Measurements from ENCODE around the gene DCBLD1.

DCBLD1 gene

DNA sequence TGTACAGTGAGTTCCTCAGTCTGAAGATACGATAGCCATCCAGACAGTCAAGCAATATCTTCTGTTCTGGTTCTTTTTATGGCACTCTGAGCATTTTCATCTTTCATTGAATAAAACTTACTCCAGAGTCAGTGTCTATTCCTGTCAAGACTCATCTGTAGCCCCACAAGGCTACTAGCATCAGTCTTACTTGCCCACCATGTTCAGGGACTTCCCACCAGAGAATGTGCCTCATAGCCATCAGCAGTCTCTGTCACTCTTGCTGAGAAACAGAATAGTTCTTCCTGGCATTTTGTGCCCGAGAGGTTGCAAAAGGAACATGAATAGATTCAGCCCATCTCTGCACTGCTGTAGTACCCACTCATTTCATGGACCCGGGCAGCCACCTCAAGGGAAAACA is 12.7 kb upstream of the DCBLD1 start:
- no peak for DNase-seq (ENCODE audit: low read depth in 1 of 2, low spot score in 1 of 2)

DNA sequence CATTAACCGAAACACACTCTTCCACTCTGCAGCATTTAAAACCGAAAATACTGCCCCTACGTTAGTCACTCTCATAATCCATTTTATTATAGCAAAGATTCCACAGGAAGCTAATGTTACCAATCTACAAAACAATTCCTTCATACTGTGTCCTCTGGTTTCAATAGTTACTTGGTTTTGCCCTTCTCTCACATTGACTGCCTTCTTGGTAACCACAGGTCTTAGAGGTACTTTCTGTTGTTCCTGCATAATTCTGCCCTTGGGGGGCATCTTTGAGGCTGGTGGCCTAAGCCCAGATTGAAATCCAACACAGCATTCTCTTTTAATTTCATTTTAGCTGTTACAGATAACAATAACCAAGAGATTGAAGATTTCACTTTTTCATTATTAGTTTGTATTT is 9.8 kb upstream of the DCBLD1 start:
- no peak for DNase-seq (ENCODE audit: low read depth in 1 of 2, low spot score in 1 of 2)

DNA sequence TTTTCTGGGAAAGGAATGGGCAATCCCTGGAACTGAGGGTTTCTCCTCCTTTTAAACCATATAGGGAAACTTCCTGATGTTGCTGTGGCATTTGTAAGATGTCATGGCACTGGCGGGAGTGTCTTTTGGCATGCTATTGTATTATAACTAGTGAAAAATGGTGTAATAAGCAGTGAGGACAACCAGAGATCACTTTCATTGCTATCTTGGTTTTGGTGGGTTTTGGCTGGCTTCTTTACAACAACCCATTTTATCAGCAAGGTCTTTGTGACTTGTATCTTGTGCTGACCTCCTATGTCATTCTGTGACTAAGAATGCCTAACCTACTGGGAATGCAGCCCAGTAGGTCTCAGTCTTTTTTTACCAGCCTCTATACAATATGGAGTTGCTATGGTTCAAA is 9.1 kb upstream of the DCBLD1 start:
- DNase-seq (ENCODE audit: low read depth in 1 of 2, low spot score in 1 of 2) = no peak

DNA sequence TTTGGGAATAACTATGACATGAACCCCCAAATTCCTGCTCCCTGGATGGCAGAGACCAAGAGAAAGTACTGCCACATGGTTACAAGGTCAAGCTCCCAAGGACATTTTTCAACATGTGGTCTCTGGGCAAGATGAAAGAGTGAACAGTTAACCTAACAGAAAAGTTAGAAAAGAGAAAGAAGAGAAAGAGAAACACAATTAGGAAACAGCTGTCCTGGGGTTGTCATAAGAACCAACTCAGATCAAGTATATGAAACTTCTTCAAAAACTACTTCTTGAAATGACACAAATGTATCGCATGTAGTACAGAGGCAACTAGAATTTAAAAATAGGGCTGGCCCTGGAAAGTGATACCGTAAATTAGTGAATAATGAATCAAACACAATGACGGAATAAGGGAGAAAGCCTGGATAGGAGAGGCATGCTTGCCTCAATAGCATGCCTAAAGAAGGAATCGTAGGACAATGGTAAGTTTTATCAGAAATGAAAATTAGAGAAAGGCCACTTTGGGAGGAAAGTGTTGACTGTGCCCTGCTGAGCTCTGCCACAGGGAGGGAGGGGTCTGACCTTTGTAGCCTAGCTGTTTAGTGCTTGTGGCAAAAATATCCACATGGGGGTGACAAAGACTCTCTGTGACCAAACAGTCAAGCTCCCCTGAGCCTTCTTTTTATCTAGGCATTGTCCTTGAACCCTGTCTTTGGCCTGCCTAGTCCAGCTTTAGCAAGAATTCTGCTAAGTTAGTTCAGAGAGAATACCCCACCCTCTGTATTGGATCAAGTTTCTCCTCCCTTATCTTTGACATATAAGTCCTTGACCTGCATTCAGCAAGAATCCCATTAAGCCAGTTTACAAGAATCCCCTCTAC is 4.3 kb upstream of the DCBLD1 start:
- DNase-seq (ENCODE audit: low read depth in 1 of 2, low spot score in 1 of 2) = no peak

DNA sequence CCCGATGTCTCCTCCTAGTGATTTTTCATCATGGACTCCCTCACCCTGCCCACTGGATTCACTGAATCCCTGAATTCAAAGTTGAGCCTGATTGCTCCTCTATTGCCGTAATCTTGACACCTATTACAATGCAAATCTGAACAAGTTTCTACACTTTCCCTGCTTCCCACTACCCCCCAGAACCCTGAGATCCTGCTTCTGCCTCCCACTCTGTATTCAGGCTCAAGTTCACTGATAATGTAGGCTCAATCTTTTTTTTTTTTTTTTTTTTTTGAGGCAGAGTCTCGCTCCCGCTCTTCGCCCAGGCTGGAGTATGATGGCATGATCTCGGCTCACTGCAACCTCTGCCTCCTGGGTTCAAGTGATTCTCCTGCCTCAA is 3.6 kb upstream of the DCBLD1 start:
- no peak for DNase-seq (ENCODE audit: low read depth in 1 of 2, low spot score in 1 of 2)

DNA sequence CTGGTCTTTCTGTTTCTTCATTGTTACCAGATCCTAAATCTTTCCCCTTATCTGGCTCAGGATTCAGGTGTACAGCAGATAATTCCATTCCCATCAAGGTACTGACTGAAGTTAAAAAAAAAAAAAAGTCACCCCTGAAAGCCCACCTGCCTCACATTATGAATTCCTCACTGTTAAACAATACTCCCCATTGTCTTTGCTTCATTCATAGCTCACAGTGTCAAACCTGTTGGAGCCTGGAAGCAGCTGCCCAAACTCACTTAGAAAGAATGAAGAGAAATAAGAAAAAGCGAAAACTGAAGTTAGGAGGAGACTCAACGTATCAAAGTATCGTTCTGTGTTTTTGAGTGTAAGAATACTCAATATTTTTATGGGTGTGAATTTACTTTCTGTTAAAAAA is 1.8 kb upstream of the DCBLD1 start:
- DNase-seq (ENCODE audit: low read depth in 1 of 2, low spot score in 1 of 2) = no peak

DNA sequence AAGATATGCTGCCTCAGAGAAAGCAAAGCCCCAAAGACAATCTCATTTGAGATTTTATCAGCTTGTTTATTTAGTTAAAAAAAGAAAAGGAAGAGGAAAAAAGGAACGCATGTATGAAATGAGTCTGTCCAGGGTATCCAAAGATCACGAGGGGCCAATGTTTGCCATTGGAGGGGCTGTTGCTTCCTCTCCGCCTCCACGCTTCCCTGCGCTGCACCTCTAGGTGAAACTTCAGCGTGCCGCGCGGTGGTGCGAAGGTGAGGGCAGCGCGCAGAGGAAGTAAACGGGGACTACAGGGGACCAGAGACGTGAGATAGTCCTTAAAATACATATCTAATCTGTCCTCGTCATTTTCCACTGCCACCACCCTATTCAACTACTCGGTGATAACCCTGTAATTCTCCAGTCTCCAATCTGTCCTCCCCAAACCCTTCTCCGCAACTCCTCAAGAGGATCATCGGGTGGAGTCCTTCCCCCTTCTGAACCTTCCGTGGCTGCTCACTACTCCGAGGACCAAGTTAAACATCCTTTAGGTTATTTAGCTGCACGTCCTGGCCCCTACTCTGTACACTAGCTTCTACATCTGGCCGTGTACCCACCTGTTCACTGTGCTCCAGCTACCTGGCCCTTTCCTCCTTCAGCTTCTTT is 1.1 kb upstream of the DCBLD1 start:
- no peak for DNase-seq (ENCODE audit: low read depth in 1 of 2, low spot score in 1 of 2)

DNA sequence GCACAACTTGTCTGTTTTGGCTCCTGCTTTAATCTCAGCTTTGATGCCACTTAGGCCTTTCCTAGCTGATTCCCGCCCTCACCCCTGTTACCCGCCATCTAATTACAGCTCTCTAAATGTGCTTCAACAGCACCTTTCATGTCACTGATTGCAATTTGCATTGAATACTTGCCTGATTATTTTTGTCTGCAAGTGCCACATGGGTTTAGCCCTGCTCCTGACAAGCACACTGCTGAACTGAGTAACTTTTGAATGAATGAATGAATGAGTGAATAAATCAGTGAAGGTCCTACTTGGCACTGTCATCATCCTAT is 591 bp upstream of the DCBLD1 start:
- DNase-seq (ENCODE audit: low read depth in 1 of 2, low spot score in 1 of 2) = no peak

DNA sequence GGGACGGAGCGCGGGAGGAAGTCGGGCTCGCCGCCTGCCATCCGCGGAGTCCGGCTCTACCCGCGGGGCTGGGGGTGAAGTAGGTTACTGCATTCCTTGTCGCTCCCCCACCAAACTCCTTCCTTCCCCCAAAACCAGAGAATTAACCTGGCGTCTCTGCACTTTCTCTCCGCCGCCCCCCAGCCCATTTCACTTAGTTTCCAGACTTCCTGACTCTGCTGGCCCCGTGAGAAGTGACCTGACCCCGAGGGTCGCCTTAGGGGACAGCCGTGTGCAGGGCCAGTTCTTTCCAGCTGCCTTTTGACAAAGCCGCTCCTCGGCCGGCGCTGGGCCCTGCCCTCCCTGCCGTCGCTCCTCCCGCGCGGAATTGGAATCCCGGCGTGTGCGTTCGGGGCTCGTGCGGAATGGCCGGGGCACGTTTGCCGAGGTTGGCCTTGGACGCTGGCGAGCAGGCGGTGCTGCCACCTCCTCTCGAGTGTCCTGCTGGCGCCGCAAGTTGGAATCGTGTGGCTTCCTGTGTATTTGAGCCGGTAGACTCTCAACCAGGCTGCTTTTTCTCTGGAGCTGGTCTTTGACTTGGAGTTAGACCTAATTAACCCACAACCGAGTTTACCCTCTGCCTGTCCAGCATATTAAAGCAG is 650 bp downstream of the DCBLD1 start:
- DNase-seq (ENCODE audit: low read depth in 1 of 2, low spot score in 1 of 2) = no peak

DNA sequence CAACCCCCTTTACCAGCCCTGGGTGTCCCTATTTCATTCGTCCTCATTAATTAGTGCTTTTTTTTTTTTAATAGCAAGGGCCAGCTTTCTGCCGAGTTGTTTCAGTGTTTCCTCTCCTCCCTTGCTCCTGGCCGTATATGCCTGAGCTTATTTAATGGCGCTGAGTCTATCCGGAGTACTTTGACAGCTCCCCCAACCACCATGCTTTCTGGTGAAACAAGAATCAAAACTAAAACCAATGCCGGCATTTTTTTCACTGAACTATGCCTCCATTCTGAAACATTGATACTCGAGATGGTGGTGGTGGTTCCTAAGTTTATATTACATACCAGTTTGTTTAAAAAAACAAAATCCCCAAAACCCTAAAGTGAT is 1.2 kb downstream of the DCBLD1 start:
- no peak for DNase-seq (ENCODE audit: low read depth in 1 of 2, low spot score in 1 of 2)

DNA sequence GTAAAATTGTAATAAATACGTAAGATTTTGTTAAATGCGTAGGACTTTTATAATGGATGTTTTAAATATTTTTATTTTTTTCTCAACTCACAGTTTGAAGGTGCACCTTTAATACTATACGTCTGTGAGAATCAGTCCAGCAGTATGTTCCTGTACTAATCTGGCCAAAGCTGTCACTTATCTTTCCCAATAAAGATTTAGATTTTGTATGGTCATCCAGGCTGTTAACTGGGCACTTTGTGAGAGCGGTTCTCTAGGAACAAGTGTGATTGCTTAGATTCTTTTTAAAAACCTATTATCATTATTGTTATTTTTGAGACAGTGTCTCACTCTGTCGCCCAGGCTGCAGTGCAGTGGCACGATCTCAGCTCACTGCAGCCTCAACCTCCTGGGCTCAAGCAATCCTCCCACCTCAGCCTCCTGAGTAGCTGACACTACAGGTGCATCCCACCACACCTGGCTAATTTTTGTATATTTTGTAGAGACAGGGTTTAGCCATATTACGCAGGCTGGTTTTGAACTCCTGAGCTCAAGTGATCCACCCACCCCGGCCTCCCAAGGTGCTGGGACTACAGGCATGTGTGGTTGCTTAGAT is 1.7 kb downstream of the DCBLD1 start:
- DNase-seq (ENCODE audit: low read depth in 1 of 2, low spot score in 1 of 2) = no peak

DNA sequence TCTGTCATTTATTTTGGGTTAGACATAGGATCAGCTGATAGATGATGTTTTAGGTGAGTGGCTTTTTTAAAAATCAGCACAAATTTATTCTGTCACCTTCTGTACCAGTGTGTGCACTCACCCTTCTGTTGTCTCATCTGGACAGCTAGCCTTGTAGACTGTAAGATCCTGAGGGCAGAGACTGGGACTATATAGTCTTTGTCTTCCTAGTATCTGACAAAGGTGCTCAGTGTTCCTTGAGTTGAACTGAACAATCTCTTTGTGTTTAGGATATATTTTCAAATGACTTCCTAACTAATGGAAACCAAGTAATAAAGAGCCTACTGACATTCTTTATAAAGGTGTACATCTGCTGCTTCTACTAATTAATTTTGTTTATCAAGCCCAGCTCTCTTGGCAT is 3.0 kb downstream of the DCBLD1 start:
- DNase-seq (ENCODE audit: low read depth in 1 of 2, low spot score in 1 of 2) = no peak

DNA sequence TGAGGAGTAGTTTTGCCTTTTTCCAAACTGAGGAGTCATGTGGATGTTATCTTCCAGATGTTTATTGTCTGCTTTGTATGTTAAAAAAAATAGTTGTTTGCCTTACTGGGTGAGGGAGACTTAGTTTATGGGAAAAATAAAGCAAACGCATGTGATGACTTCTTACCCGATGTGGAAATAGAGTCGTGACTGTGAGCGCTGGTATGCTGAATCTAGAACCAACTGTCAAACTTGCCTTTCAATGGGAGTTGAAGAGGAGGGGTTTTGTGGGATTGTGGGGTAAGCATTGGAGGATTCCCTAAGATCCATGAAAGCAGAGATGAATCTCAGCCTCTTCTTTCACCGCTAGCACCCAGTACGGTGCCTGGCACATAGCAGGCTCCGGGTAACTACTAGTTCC is 5.3 kb downstream of the DCBLD1 start:
- DNase-seq (ENCODE audit: low read depth in 1 of 2, low spot score in 1 of 2) = no peak

DNA sequence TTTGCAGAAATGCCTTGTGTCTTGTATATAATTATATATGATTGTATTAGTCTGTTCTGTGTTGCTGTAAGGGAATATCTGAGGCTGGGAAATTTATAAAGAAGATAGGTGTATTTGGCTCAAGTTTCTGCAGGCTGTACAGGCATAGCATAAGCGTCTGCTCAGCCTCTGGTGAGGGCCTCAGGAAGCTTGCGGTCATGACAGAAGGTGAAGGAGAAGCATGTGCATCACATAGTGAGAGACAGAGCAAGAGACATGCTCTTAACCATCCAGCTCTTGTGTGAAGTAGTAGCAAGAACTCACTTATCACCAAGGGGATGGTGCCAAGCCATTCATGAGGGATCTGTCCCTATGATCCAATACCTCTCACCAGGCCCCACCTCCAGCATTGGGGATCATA is 6.5 kb downstream of the DCBLD1 start:
- DNase-seq (ENCODE audit: low read depth in 1 of 2, low spot score in 1 of 2) = no peak

DNA sequence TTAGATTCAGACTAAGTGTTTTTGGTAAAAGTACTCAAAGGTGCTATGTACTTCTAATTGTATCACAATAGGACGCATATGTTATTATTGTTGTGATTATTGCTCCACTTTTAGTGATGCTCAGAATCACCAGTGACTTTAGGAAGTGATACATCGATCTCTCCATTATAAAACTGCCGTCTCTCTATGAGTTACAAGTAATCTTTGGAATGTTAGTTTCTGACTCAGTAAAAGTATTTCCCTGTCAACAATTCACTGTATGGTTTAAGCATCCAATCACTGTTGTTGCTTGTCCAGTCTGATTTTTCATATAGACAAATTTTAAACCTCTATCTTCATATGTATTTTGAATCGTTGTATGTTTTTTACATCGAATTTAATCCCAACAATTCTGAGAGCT is 9.4 kb downstream of the DCBLD1 start:
- DNase-seq (ENCODE audit: low read depth in 1 of 2, low spot score in 1 of 2) = no peak

DNA sequence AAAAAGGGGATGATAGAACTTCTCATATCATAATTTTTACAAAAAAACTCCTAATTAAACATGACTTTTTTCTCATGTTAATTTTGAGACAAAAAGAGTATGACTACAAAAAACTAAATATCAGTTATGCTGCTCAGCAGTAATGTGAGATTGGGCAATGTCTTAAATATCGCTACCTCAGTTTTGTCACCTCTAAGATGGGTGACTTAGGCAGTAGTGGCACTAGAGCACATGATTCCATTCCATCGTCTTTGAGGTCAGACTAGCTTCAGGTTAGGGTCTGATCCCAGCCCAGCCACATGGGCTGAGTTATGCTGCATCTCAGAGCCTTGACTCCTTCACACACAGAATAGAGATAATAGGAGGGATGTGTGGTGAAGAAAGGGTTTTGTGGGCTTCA is 11.0 kb downstream of the DCBLD1 start:
- no peak for DNase-seq (ENCODE audit: low read depth in 1 of 2, low spot score in 1 of 2)

DNA sequence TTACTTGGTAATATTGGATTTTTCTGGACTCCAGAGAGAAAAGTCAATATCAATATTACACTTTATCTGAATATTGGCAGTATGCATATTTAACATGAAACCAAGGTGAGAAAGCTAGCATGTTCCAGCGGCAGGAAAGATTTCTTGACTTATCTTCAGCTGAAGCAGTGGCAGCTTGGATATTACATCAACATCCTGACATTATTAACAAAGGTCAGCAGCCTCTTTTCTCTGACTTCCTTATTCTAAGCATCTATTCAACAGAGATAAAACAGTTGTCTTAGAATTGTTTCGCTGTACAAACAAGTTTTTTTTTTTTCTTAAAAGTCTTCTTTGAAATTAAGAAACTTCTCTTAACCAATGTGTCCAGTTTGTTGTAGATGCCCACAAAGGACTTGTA is 11.8 kb downstream of the DCBLD1 start:
- no peak for DNase-seq (ENCODE audit: low read depth in 1 of 2, low spot score in 1 of 2)

DNA sequence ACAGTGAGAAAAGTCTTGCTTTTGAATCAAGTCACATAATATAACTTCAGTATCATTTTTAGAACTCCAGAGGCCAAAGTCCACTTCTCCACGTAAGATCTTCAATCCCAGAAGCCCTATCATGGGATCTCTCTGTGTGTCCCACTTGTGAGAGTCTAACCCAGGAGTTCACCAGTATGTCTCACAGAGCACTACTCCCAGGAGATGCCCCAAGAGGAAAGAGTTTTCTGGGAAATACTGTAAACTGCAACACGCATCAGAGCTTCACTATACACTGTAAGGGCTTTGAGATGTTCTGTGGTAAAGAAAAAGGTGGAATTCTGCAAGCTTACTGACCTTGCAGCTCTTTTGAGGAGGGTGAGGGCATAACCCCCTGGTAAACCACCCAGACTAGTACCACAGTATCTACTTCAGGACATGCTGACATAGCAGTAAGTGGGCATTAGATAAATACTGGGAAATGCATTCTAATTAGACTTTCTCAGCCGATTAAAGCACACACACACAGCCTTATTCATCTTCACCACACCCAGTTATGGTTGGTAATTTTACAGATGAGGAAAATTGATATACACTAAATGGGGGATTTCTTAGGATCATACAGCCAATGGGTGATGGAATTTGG is 12.3 kb downstream of the DCBLD1 start:
- DNase-seq (ENCODE audit: low read depth in 1 of 2, low spot score in 1 of 2) = no peak

DNA sequence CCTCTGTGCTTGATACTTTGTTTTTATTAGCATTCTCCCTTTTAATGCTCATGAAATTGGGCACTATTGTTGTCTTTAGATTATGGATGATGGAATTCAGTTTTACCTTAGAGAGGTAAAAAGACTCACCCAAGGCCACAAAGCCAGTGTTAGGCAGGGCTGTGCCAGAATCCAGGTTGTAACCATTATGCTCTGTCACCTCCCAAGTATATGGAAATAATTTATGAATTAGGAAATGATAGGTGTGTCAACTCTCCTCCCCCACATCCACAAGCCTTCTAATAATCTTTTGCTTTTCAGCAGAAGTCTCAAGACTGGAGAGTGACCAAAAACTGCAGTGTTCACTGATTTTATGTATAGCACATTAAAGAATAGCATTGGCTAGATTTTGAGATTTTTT is 13.0 kb downstream of the DCBLD1 start:
- no peak for DNase-seq (ENCODE audit: low read depth in 1 of 2, low spot score in 1 of 2)

DNA sequence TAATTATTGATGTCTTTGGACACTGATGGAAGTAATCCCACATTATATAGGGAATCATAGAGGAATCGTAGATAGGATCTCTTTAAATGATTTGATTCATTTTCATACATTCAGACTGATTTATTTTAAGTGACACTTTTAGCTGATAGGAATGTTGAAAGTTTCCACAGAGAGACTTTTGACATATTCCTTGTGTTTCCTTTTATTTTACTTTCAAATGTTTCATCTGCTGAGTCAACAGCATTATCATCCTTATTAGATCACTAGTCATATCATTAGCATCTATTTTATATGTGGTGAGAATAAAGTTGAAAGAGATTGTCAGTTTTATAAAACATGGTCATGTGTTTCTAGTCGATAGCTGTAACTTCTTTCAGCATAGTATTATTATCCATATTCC is 13.4 kb downstream of the DCBLD1 start:
- no peak for DNase-seq (ENCODE audit: low read depth in 1 of 2, low spot score in 1 of 2)

DNA sequence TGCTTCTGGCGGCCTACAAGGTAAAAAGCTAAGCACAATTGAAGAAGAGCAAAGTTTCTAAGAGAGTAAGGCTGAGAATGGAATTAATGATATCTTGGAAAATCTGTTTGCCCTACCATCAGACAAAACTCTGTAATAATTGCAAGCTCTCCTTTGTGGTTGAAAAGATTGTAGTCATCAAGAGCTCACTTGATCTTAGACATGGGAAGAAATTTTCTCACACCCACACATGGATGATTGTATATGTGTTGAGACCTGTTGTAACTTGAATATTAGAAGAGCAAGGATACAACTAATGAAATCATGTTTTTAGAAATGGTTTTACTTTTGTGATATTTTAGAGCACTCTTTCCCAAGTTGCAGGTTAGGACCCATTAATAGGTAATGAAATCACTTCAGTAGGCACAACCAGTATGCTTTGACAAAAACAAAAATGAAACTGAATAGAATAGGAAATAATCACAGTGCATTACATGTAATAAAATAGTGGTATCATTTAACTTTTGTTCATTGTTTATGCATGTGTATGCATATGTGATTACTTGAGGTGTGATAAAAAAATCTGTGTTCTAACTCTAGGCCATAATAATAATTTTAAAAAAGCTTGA is 14.0 kb downstream of the DCBLD1 start:
- no peak for DNase-seq (ENCODE audit: low read depth in 1 of 2, low spot score in 1 of 2)

Measured in activated CD4-positive, alpha-beta T cell treated with anti-CD3 and anti-CD28 coated beads, Interleukin-2, amount 50 U/mL, for 24 hours (primary cell).